A673 (cell line): ENCODE results near the gene RER1.

ENCODE experiments used
- EZH2 ChIP-seq: fragments of 200-600 bp; sonication (generic); IDR thresholded peaks from 2 replicates; pipeline ENCODE4 v1.6.1; 2017; ENCODE audit warnings: borderline replicate concordance, low read depth, mild to moderate bottlenecking, mixed read lengths, antibody characterized with exemption, low read length; ENCODE audit not compliant: poor library complexity, severe bottlenecking
- TF ChIP-seq, protein P1 (sequence below): fragments of 300-800, 200-600 bp; sonication (generic); conservative IDR thresholded peaks from 2 replicates; pipeline ENCODE4 v1.5.1; 2017; ENCODE audit warnings: low read depth, mild to moderate bottlenecking, antibody characterized with exemption, low read length, moderate library complexity, mixed read lengths

DNA sequence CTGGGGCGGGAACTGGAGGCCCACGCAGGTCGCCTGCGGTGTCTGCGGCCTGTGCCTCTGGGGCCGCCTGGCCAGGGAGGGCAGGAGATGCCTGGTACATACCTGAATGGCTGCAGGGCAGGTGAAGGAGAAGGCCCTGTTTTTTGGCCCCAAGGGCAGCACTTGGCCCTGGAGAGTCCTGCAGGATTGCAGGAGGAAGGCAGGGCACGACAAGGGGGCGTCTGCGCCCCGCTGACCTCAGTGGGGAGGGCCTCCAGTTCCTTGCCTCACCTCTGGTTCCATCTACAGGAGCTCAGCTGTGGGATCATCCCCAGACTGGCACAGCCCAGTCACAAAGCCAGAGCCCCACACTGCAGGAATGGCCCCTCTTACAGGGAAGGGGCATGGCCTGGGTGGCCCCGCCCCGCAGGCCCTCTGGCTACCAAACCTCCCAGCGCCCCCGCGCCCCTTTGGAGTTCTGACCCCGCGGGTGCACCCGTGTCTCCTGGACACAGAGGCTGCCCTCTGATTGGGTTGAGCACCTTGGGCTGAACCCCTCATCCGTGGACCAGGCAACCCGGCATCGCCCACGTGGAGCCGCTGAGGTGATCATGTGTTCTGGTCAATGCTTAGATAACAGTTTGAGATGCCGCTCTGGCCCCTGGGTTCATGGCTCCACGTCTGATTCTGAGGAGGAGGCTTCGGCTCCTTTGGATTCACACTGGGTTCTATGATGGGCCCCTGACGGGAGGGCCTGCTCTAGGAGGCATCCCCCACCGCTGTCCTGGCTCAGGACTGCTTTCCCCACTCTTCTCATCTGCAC is 22.1 kb downstream of the RER1 start:
- TF ChIP-seq EZH2: no peak
- TF ChIP-seq, protein P1, sequence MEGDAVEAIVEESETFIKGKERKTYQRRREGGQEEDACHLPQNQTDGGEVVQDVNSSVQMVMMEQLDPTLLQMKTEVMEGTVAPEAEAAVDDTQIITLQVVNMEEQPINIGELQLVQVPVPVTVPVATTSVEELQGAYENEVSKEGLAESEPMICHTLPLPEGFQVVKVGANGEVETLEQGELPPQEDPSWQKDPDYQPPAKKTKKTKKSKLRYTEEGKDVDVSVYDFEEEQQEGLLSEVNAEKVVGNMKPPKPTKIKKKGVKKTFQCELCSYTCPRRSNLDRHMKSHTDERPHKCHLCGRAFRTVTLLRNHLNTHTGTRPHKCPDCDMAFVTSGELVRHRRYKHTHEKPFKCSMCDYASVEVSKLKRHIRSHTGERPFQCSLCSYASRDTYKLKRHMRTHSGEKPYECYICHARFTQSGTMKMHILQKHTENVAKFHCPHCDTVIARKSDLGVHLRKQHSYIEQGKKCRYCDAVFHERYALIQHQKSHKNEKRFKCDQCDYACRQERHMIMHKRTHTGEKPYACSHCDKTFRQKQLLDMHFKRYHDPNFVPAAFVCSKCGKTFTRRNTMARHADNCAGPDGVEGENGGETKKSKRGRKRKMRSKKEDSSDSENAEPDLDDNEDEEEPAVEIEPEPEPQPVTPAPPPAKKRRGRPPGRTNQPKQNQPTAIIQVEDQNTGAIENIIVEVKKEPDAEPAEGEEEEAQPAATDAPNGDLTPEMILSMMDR: no peak
